NCI-H345 treated with DMSO at 0.1 percent for 48 hours (cell line): ENCODE data around the gene HSPA12B.

Experiments
- DNase-seq: peaks from one replicate; lab custom pipeline; 2025; ENCODE audit not compliant: unreplicated experiment; lab: John Stamatoyannopoulos, UW

The HSPA12B gene

GRCh38 chr20:3728354-3728753 lies 4.1 kb upstream of the HSPA12B start:
- no peak for DNase-seq

- no peak for DNase-seq
Observed at GRCh38 chr20:3728876-3729275, 3.6 kb upstream of the HSPA12B start.

GRCh38 chr20:3729378-3729777 lies 3.1 kb upstream of the HSPA12B start:
- DNase-seq: no peak

- no peak for DNase-seq
Observed at GRCh38 chr20:3729811-3730540, 2.5 kb upstream of the HSPA12B start.

GRCh38 chr20:3730803-3731672 lies 1.4 kb upstream of the HSPA12B start:
- DNase-seq: no peak

- DNase-seq: no peak
Observed at GRCh38 chr20:3731944-3732326, 550 bp upstream of the HSPA12B start.

- no peak for DNase-seq
Observed at GRCh38 chr20:3733119-3733995, 872 bp downstream of the HSPA12B start.

- no peak for DNase-seq
Observed at GRCh38 chr20:3734111-3734843, 1.8 kb downstream of the HSPA12B start.

- DNase-seq: no peak
Observed at GRCh38 chr20:3735768-3736167, 3.3 kb downstream of the HSPA12B start.

GRCh38 chr20:3738111-3739053 lies 5.9 kb downstream of the HSPA12B start:
- no peak for DNase-seq

- no peak for DNase-seq
Observed at GRCh38 chr20:3739054-3739925, 6.8 kb downstream of the HSPA12B start.

GRCh38 chr20:3739926-3740451 lies 7.5 kb downstream of the HSPA12B start:
- DNase-seq: no peak

- no peak for DNase-seq
Observed at GRCh38 chr20:3740615-3741301, 8.3 kb downstream of the HSPA12B start.

- DNase-seq: no peak
Observed at GRCh38 chr20:3741836-3742458, 9.5 kb downstream of the HSPA12B start.

- no peak for DNase-seq
Observed at GRCh38 chr20:3743251-3743650, 10.8 kb downstream of the HSPA12B start.

GRCh38 chr20:3744037-3744436 lies 11.6 kb downstream of the HSPA12B start:
- DNase-seq: no peak
